Stimulated activated CD8-positive, alpha-beta memory T cell treated with anti-CD3 and anti-CD28 coated beads, Interleukin-7, amount 100 ng/mL, for 24 hours (primary cell): Measurements from ENCODE around the gene BRSK2.
A peak's percentile ranks its signal among the peaks of the same experiment; 100 is the strongest.

Experiments
- DNase-seq: peaks from one replicate; pipeline ENCODE4 v3.0.0-alpha.2; 2020; ENCODE audit warnings: low read depth

BRSK2 gene

DNA sequence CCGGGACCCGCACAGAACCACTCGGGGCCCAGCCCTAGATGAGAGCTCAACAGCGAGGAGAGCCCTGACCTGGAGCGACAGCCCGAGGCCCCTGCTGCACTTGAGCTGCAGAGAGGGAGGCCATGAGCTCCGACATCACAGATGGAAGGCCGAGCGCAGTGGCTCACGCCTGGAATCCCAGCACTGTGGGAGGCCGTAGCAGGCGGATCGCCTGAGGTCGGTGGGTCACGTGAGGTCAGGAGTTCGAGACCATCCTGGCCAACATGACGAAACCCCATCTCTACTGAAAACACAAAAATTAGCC, 13.8 kb upstream of the BRSK2 start:
- DNase-seq, result no peak

DNA sequence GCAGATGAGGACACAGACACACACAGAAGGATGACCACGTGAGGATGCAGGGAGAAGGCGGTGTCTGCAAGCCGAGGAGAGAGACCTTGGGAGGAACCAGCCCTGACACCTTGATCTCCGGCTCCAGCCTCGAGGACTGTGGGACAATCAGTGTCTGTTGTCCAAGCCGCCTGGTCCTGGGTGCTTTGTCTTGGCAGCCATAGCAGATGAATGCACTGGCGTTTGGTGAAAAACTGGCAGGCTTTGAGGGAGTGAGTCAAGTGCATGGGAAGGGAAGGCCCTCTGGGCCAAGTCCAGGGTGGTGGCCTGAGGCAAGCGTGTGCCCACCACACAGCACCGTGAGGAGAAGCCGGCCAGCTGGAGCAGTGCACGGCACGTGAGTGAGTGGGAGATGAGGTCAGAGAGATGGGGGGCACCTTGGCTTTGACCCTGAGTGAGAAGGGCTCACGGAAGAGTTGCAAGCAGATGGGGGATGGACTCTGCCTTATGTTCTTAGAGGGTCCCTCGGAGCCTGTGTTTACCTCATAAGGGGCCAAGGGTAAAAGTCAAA, 12.4 kb upstream of the BRSK2 start:
- DNase-seq, result no peak

DNA sequence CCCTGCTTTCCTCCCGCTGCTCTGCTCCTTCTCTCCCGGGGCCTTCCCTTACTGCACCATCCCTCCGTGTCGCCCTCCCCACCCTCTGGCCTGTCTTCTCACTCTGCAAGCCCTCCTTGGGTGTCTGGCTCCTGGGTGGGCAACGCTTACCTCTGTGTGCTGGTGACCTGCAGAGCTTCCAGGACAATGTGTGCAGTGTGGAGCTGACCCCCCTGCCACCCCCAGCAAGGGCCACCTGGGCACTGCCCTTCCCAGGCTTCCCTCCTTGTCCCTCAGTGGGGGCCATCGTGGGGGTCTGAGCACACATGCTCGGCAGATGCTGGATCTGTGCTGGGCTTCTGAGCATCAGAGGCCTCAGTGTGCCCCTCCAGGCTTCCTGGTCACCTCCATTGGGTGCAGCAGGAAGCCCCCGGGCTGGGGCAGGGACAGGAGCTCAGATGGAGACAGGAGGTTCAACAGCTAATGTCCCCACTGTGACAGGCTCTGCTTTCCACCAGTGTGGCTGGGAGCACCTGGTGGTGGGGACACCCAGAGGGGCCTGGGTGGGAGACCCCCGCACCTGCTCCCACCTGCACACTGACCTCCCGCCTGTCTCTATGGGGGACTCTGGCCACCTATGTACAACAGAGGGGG, 7.8 kb upstream of the BRSK2 start:
- no peak for DNase-seq

DNA sequence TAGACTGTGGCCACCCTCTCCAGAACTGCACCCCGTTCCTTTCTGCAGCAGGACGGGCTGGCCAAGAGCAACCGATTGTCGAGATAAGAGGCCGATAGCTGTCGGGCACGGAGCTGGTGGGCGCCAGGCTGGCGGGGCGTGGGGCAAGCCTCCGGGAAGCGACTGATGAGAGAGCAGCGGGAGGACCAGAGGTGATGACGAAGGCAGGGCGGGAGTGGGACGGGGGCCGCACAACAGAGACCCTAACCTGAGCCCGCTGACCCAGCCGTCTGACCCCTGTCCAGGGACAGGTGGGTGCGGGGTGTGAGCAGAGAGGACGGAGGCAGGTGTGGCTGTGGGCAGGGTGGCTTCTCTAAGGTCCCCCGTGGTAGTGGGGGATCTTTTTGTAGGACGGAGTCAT, 7.3 kb upstream of the BRSK2 start:
- no peak for DNase-seq

DNA sequence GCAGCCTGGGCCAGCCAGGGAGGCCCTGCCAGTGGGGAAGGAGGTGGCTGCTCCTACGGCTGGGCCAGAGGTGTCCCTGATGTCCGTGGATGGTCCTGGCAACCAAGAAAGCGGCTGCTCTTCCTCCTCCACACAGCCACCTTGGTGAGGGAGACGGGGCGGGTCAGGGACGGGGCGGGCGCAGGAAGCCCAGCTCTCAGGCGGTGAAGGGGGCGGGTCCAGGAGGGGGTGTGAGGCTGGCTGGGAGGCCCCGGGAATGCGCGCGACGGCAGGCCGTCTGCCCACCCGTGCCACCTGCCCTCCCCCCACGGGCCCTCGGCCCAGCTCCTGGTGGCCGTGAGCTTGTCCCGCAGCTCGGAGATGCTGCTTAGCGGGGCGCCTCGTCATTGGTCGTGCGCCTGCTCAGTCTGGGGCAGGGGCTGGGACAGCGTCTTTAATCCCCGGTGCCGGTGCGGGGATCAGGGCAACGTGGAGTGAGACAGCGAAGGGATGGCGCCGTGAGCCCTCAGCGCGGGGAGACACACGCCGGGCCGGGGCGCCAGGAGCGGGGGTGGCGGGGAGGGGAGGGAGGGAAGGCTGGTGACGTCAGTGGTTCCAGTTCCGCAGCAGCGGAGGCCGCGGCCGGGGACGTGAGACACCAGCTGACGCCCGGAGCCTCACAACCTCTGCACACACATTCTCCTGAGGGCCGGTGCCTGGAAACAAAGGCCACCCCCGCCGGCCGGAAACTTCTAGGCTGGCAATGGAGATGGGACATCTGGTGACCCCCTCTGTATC, 6.7 kb upstream of the BRSK2 start:
- peak; percentile 54 for DNase-seq

DNA sequence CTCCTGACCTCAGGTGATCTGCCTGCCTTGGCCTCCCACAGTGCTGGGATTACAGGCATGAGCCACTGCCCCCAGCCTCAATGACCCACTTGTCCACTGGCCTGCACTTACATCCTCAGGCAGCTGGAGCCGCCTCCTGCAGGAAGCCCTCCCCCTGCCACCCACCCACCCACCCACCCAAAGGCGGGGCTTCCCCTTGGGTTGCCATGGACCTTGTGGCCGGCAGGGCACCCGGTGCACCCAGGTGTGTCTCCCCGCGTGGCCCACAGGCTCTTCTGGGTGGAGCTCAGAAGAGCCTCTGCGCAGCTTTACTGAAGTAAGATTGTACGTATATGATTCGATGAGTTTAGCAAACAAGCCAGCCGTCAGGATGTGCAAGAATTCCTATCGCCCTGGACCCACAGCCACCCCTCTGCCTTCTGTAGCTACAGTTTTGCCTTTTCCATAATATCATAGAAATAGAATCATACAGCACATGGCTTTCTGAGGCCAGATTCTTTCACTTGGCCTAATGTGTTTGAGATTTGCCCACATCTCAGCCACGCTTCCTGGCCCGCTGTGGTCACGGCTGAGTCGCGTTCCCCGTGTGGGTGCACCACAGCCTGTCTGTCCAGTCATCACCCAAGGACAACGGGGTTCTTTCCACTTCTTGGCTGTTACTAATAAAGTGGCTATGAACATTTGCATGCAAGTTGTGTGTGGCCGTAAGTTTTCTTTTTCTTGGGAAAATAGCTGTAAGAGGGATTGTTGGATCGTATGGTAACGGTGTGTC, 5.3 kb upstream of the BRSK2 start:
- no peak for DNase-seq

DNA sequence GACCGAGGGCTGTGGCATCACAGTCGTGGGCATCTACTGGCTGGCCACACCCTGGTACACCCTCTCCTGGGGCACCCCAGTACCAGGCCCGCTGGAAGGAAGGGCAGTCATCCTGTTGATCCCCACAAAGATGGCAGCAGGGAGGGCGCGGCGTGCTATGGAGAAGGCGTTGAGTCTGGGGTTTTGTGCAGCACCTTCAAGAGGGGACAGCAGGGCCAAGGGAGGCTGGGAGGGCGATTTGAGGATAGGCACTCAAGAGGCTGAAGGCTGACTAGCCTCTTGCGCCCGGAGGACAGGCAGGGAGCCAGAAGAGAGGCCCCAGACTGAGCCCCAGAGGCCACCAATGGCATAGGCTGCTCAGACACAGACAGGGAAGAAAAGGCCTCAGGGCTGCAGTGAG, 2.2 kb upstream of the BRSK2 start:
- DNase-seq, result no peak

DNA sequence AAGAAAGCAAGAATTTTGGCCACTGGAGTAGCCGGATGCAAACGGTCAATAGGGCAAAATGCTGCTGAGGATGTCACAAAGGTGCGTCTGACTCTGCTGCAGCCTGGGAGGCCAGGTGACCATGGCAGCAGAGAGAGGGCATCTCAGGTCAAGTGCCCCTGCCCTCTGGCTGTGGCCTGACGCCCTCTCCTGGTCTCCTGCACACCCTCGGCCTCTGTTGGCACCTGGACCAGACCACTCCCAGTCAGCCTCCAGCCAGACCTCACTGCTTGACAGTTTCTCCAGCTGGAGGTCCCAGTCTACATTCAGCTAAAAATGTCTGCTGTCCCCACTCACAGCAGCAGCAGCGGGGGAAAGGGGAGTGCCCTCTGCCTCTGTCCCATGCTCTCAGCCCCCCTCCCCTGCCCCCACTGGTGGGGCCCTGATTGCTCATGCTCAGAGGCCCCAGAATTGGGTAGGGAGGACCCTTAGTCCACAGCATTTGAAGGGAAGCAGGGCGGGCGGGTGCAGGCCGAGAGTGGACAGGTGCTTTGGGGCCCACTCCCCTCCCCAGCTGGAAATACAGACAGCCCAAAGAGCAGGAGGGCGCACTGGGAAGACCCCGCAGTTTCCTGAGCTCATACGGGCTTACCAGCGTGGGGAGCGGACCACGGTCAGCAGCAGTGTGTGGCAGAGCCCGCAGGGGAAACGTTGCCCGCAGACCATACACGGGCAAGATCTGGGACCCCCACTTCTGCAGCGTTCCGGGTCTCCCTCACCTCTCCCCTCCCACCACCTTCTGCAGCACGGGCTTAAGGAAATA, 1.6 kb upstream of the BRSK2 start:
- DNase-seq, result no peak

DNA sequence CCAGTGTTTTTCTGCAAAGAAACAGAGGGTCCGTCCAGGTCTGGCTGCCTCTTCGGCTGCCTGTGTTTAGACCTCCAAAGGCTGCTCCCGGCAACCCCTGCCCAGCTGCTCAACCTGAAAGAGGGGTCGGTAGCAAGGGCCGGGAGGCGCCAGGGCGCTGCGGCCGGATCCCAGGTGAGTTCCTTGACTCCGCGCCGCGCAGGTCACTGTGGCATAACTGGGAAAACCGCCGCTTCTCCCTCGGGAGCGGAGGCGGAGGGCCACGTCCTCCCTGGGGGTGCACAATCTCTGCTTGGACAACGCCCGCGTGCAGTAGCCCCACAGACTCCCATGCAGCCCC, 1.0 kb upstream of the BRSK2 start:
- DNase-seq, result no peak

DNA sequence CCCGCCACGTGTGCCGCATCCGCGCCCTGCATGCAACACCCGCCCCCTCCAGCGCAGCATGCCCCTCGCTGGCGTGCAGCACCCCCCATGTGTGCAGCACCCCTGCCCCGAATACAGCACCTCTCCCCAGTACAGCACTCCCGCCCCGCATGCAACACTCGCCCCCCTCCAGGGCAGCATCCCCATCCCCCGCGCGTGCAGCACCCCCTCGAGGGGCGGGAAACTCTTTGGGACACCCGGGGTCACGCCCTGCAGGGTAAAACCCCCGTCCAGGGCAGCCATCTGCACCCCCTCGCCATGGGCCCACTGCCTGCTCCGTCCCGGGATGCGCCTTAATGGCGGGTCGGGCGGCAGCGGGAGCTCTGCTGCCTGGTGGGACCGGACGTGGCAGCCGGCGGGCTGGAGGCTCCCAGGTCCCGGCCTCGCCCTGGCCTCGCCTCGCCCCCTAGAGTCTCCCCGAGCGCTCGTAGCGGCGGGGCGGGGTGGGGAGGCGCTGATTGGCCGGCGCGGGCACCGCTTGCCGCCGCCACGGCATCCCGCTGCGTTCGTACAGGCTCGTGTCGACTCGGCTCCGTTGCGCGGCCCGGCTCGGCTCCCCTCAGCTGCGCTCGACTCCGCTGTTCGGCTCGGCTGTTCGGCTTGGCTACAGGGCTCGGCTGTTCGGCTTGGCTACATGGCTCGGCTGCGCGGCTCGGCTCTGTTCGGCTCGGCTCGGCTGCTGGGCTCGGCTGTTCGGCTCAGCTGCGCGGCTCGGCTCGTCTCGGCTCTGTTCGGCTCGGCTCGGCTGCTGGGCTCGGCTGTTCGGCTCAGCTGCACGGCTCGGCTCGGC, 417 bp upstream of the BRSK2 start:
- DNase-seq, result peak; percentile 90

DNA sequence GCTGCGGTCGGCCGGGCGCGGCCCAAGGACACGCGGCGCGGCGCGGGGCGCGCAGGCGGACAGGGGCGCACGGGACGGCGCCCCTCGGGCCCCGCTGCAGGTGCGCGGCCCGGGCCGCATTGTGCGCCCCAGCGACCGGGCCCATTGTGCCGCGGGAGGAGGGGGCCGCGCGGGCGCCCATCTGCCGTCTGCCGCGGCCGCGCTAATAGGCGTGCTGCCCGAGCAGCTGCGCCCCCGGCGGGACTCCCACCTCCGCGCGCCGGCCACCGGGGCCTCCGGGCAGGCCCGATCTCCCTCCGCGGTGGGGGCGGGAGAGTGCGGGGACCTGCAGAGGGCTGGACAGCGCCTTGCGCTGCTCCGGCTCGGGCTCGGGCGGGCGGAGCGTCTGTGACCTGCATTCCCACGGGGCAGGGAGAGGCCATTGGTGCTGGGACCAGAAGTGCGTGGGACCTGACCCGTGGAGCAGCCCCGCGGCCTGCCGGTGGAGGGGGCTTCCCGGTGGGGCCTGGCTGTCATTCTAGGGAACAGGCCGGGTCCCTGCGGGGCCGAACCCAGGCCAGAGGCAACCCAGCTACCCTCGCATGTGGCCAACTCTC, 933 bp downstream of the BRSK2 start:
- no peak for DNase-seq

DNA sequence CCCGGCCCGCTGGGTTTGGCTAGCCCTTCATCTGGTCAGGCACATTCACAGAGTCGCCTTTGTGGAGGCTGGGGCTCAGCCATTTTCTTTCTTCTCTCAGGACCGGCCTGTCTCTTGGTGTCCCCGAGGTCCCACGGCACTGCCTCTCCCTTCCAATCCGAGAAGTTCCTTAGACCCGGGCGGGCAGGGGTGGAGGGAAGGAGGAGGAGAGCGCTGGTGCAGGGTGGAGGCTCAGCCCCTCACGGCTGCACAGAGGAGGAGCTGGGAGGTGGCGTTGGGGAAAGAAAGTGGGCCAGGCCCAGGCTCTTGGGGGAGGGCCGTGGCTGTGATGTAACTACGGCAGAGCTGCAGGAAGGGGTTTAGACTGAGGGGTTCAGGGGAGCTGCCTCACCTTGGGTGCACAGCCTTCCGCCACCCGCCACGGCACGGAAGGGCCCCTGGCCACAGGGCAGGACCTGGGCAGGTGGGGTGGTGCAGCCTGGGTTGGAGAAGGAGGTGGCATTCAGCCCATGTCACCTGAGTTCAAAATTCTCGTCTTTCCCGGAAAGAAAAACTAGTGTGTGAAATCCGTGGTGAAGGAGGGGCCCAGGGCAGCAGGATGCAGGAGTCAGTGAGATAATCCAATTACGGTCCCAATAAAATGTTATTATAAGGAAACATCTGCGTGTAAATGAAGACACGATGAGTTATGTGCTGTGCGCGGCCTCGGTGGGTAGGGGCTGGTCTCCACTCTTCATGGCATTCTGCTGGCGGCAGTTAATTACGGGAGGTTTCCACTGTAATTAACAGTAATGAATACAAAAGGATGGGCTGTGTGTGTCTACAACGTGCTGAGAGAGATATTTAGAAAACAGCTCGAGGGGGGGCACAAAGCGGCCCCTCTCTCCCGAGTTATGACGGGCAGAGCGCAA, 1.7 kb downstream of the BRSK2 start:
- no peak for DNase-seq

DNA sequence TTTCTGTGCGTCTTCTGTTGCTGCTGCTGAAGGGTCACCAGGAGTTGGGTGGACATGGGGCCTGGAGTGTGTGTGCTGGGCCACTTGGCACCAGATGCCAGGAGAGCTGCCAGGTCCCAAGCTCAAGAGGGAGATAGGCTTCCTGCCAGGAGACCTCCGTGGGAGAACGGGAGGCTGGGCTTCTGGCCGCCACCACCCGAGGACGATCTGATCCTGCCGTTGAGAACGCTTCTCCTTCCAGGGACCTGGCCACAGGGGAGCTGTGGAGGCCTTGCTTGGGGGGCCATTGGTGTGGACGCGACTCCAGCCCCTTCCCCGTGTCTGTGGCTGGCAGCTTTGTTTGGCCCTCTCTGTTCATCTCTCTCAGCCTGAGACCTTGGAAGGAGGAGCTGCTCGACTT, 2.4 kb downstream of the BRSK2 start:
- no peak for DNase-seq

DNA sequence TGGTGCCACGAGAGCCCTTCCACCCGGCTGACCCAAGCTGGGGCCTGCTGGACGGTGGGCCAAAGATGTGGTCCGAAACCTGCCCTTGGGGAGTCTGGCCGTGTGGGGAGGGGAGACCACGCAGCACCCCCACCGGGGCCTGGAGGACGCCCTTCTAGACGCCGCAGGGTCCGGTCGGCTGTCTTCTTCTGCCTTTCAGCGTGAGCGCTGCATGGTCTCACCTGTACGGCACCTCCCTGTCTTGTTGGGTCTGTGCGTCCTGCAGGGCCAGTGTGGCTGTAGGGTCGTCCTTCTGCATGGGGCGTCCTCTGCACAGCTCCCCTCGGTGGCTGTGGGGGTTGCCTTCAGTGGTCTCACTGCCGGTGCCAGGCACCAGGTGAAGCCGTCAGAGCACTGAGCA, 2.8 kb downstream of the BRSK2 start:
- no peak for DNase-seq

DNA sequence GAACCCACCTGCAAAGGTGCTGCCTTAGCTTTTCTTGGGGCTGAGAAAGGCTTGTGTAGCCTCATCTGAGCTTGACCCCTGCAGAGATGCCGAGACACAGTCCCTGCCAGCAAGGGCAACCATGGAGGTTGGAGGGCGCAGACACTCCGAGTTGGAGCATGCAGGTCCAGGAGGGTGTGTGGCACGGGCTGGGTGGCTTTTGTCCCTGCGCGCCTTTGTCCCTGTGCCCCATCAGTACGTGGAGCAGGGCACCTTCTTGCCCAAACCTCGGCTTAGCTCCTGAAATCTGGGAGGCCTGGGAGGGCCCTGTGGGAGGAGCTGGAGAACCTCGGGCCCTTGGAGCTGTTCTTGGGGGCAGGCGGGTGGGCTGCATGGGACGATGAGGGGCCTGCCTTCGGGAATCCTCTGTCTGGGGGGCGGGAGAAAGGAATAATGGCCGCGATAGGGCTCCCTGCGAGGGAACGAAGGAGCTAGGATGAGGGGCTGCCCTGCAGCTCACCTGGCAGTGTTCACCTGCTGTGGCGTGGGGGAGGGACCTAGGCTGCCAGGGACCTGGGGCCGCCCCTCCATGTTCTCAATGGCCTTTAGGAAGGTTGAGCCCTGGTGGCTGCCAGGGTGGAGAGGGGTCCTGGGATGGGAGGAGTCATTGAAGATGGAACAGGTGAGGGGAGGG, 3.4 kb downstream of the BRSK2 start:
- no peak for DNase-seq

DNA sequence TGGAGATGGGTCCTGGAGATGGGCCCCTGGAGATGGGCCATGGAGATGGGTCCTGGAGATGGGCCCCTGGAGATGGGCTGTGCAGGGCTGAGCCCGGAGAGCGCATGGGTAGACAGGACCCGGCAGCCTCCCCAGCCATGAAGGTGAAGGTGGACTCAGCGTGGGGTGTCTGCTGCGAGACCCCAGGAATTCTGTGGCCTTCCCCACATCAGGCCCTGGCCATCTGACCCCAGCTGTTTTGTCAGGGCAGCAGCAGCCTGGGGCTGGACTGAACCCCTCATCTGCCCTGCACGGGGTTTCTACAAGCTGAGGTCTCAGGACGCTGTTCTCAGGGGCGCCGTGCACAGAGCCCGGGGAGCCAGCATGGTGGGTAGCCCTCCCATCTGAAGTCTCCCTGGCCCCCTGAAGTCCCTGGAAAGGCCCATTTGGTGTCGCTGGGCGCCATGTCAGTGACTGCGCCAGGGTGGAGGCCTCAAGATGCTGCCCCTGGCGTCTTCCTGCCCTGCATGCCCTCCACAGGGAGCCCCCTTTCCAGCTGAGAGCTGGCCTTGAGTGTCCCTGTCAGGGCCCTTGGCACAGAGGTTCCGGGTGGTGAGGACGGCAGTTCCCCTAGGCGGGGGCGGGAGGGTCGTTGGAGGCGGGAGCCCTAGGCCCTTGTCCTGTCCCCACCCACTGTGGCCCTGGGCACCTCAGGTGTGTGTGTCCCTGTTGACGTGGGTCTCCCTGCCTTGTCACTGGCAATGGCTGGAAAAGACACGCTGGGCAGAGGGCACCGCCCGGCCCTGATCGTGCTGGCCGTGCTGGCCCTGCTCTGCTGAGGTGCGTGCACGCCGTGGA, 5.4 kb downstream of the BRSK2 start:
- no peak for DNase-seq

DNA sequence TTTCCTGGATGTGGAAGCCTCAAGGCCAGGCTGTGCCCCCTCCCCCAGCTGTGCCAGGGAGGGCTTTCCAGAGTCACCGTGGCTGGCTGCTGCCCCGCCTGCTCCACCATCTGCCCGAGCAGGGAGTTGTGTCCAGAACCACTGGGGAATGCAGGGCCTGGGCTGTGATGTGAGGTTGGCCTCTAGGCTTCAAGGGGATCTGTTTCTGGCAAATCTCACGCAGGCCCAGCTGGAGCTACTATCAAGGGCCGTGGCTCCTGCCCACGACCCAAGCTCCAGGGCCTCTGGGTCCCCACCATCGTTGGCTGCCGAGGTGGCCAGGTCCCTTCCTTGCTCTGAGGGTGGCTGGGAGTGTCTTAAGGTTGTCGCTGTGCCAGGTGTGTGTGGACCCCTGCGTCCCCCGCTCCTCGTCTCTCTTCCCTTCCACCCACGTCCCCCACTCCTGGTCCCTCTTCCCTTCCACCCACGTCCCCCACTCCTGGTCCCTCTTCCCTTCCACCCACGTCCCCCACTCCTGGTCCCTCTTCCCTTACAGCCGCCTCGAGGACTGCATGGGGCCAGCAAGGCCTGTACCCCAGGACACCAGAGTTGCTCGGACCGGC, 6.1 kb downstream of the BRSK2 start:
- no peak for DNase-seq

DNA sequence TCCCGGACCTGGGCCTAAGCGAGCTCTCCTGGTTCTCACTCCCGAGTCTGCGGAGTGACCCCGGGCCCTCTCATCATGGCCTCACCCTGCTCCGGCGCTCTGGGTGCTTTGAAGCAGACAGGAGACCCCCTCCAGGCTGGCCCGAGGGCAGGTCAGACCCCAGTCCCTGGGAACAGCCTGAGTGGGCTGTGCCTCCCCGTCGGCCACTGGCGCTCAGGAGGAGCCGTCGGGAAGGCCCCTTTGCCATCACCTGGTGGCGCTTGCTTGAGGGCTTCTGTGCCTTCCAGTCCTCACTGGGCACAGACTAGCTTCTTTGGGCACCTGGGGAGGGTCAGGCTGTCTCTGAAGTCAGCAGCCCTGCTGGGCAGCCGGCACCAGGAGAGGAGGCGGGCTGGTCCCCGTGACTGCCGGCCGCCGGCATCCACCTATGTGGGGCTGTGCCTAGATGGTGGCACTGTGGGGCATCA, 6.7 kb downstream of the BRSK2 start:
- DNase-seq, result no peak
